GM12878 (cell line): ENCODE data around the gene NT5E. TPM values are rescaled to one million over a fixed set of nuclear protein-coding genes. Genes with fewer than 3 reads are reported as not detected.

Experiments
- ATAC-seq: fragments of 200-7000 bp; cut with Tn5 transposase; 3 replicates; pipeline ENCODE4 v1.9.1; 2020; ENCODE audit warnings: mild to moderate bottlenecking, moderate library complexity
- BruUV-seq: library from RNA; stranded (reverse); fragments of 400-500 nt; replicated peaks from 2 replicates; lab custom pipeline; 2021; lab: Mats Ljungman, UMichigan
- CTCF ChIA-PET: fragments of 300-600 bp; sonication (Branson Sonifier 250); formaldehyde crosslinking; extraction: SDS; loops from one replicate; lab custom pipeline; 2021; ENCODE audit warnings: inconsistent platforms; lab: Yijun Ruan, JAX
- POLR2A ChIA-PET: fragments of 350-600 bp; formaldehyde crosslinking; extraction: SDS; loops from one replicate; lab custom pipeline; 2021; ENCODE audit warnings: inconsistent platforms; lab: Charles Lee
- RAD21 ChIA-PET: fragments of 300-600 bp; sonication (Branson Sonifier 250); formaldehyde crosslinking; loops from one replicate; lab custom pipeline; 2023; ENCODE audit warnings: antibody characterized with exemption; ENCODE audit not compliant: unreplicated experiment; lab: Charles Lee
- SMC1A ChIA-PET: fragments of 300-600 bp; sonication (Branson Sonifier 250); formaldehyde crosslinking; loops from one replicate; lab custom pipeline; 2023; ENCODE audit not compliant: unreplicated experiment, uncharacterized antibody; lab: Charles Lee
- DNase-seq: peaks from one replicate; pipeline ENCODE4 v3.0.0-alpha.2; 2011; ENCODE audit warnings: low read depth, low spot score
- FAIRE-seq: peaks from 3 replicates; lab custom pipeline; 2011; peaks lifted over from hg19 to GRCh38; lab: Jason Lieb, UNC
- H2AFZ ChIP-seq: 2 replicates; pipeline ENCODE4 v1.6.0; 2011; ENCODE audit warnings: low read depth, low read length, control low read depth; ENCODE audit not compliant: control insufficient read depth
- H3K27ac ChIP-seq: 2 replicates; pipeline ENCODE4 v1.5.1; 2011; ENCODE audit warnings: control low read depth; ENCODE audit not compliant: control insufficient read depth, insufficient read depth
- H3K27me3 ChIP-seq, 2 experiments: replicated peaks in 1 of 2; 2 replicates each; pipeline versions ENCODE4 v1.6.0 to v1.6.1; 2011; ENCODE audit warnings: low read length in 1 of 2; ENCODE audit not compliant: control insufficient read depth in 2 of 2, insufficient read depth in 2 of 2
- H3K36me3 ChIP-seq, 2 experiments: 2 replicates each; pipeline ENCODE4 v1.5.1; 2011; ENCODE audit warnings: low read length in 1 of 2; ENCODE audit not compliant: control insufficient read depth in 2 of 2, insufficient read depth in 2 of 2
- H3K4me1 ChIP-seq: 2 replicates; pipeline ENCODE4 v1.6.1; 2011; ENCODE audit warnings: mild to moderate bottlenecking, low read length, moderate library complexity, mixed read lengths; ENCODE audit not compliant: control insufficient read depth, insufficient read depth
- H3K4me2 ChIP-seq: 2 replicates; pipeline ENCODE4 v1.6.0; 2011; ENCODE audit warnings: control low read depth; ENCODE audit not compliant: control insufficient read depth, insufficient read depth
- H3K4me3 ChIP-seq: fragments of 200-600 bp; sonication (generic); 2 replicates; pipeline ENCODE4 v1.5.1; 2016
- H3K79me2 ChIP-seq: 2 replicates; pipeline ENCODE4 v1.6.0; 2011; ENCODE audit warnings: low read length; ENCODE audit not compliant: control insufficient read depth, insufficient read depth
- H3K9ac ChIP-seq: 2 replicates; pipeline ENCODE4 v1.8.0; 2011; ENCODE audit warnings: low read length, control low read depth, mixed read lengths; ENCODE audit not compliant: control insufficient read depth, insufficient read depth
- H3K9me3 ChIP-seq: replicated peaks from 3 replicates; pipeline ENCODE4 v1.5.1; 2011; ENCODE audit warnings: mild to moderate bottlenecking, low read length; ENCODE audit not compliant: control insufficient read depth, insufficient read depth
- H4K20me1 ChIP-seq: 2 replicates; pipeline ENCODE4 v1.6.0; 2011; ENCODE audit not compliant: control insufficient read depth, insufficient read depth
- CEBPB ChIP-seq, 2 experiments: fragments of 150-350 bp in 1 of 2; IDR thresholded peaks; 2 replicates each; pipeline ENCODE4 v1.6.1; 2012 to 2014; ENCODE audit warnings: low read depth in 2 of 2, low read length in 2 of 2, borderline replicate concordance in 1 of 2, inconsistent platforms in 1 of 2
- GATAD2B ChIP-seq: fragments of 450-650 bp; conservative IDR thresholded peaks from 2 replicates; pipeline ENCODE4 v1.6.1; 2017; ENCODE audit warnings: low read depth, mild to moderate bottlenecking, moderate library complexity
- MEF2A ChIP-seq: IDR thresholded peaks from 2 replicates; pipeline ENCODE4 v1.6.1; 2011; ENCODE audit warnings: low read depth, mild to moderate bottlenecking, low read length, moderate library complexity; ENCODE audit not compliant: insufficient read depth
- MEF2B ChIP-seq: fragments of 450-650 bp; IDR thresholded peaks from 2 replicates; pipeline ENCODE4 v1.6.1; 2018; ENCODE audit warnings: mild to moderate bottlenecking, moderate library complexity; ENCODE audit not compliant: partially characterized antibody, poor library complexity, severe bottlenecking
- MXI1 ChIP-seq: fragments of 150-350 bp; IDR thresholded peaks from 2 replicates; pipeline ENCODE4 v1.6.1; 2011; ENCODE audit warnings: low read depth, mild to moderate bottlenecking, inconsistent platforms, low read length, improper control_type of control experiment
- NFYB ChIP-seq: IDR thresholded peaks from 2 replicates; pipeline ENCODE4 v1.6.1; 2011; ENCODE audit warnings: low read depth, mild to moderate bottlenecking, low read length, improper control_type of control experiment, moderate library complexity; ENCODE audit not compliant: insufficient read depth
- NR2C1 ChIP-seq: fragments of 450-650 bp; IDR thresholded peaks from 2 replicates; pipeline ENCODE4 v1.6.1; 2017; ENCODE audit warnings: antibody characterized with exemption, mild to moderate bottlenecking, moderate library complexity
- RUNX3 ChIP-seq: IDR thresholded peaks from 2 replicates; pipeline ENCODE4 v1.6.1; 2012; ENCODE audit warnings: low read length, inconsistent platforms
- TBL1XR1 ChIP-seq: IDR thresholded peaks from 2 replicates; pipeline ENCODE4 v1.6.1; 2012; ENCODE audit warnings: low read depth, low read length, improper control_type of control experiment
- TCF7 ChIP-seq: IDR thresholded peaks from 2 replicates; pipeline ENCODE4 v1.6.1; 2014; ENCODE audit warnings: antibody characterized with exemption, borderline replicate concordance
- YBX1 ChIP-seq: fragments of 450-650 bp; IDR thresholded peaks from 2 replicates; pipeline ENCODE4 v1.6.1; 2016; ENCODE audit warnings: antibody characterized with exemption
- ZZZ3 ChIP-seq: IDR thresholded peaks from 2 replicates; pipeline ENCODE4 v1.6.1; 2011; ENCODE audit warnings: low read depth; ENCODE audit not compliant: control insufficient read depth, insufficient read length
- WGBS: methylation state at CpG from one replicate; pipeline ENCODE4 v1.1.6; 2016; ENCODE audit warnings: low lambda C conversion rate; ENCODE audit not compliant: insufficient replicate concordance, insufficient coverage; ENCODE audit errors: missing lambda C conversion rate; 5-methylcytosine and 5-hydroxymethylcytosine counted together
- in situ Hi-C: fragments of 300-500 bp; cut with MboI; formaldehyde crosslinking; loops from 9 replicates; pipeline ENCODE4 v1.14.3; 2018; ENCODE audit warnings: mixed read lengths
- intact Hi-C: fragments of 100-400 bp; cut with micrococcal nuclease; formaldehyde crosslinking; loops from one replicate; pipeline ENCODE4 v1.14.2; 2022; ENCODE audit not compliant: unreplicated experiment
- polyA plus RNA-seq, 11 experiments: library from polyadenylated mRNA; depleted of rRNA in 4 of 11; unstranded in 6 of 11; stranded (reverse) in 5 of 11; fragments of >200 nt; fragmentation: Nextera tagmentation in 4 of 11; fragmentation: Illumina TruSeq in 1 of 11; extraction: Ambion mirVana in 4 of 11; extraction: Trizol in 1 of 11; gene quantifications; 1 replicate in 1 of 11; 2 replicates in 10 of 11; pipeline versions ENCODE4 v1.2.1 to v1.2.3, GENCODE V29; 2011 to 2016; ENCODE audit warnings: inconsistent platforms in 2 of 11, missing spikeins in 2 of 11, low read depth in 1 of 11
- total RNA-seq, 4 experiments: library from RNA; depleted of rRNA in 3 of 4; stranded (reverse); fragments of >200 nt in 3 of 4; fragmentation: Illumina TruSeq in 1 of 4; extraction: Trizol in 1 of 4; gene quantifications; 2 replicates each; pipeline versions ENCODE4 v1.2.1 to v1.2.3, GENCODE V29; 2013 to 2021
- TF ChIP-seq, protein P1 (sequence below): fragments of 150-350 bp; IDR thresholded peaks from 2 replicates; pipeline ENCODE4 v1.6.1; 2016; ENCODE audit warnings: low read depth, low read length
- TF ChIP-seq, protein P2 (sequence below): fragments of 450-650 bp; formaldehyde crosslinking; IDR thresholded peaks from 2 replicates; pipeline ENCODE4 v1.4.0; 2020; ENCODE audit warnings: mild to moderate bottlenecking, moderate library complexity
- TF ChIP-seq, protein P3 (sequence below): fragments of 450-650 bp; IDR thresholded peaks from 2 replicates; pipeline ENCODE4 v1.6.1; 2017; ENCODE audit warnings: borderline replicate concordance

NT5E gene
- total and polyA plus RNA-seq, 10 of the 15 experiments (the other 5 are each of a cell fraction or from before 2014, with no cell fraction given): 1.9 to 9.7 (median 7.3) TPM

DNA sequence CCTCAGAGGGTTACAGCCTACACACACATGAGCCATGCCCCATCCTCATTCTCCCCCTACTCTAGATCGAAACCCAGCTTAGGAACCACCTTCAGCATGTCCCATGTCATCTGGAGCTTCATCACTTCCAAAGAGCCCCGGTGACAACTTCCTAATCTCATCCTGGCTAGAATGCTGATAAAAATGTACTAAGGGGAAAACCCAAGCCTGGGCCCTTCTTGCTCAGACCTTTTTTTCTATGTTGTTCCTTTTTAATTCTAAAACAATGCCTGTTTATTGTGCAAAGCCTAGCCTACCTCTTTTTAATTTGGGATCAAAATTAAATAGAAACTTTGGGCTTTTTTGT is 44.1 kb upstream of the NT5E start (continued):
- no peak for TF ChIP-seq NFYB
- 0 out of 2 replicates have a peak, but pooled peaks have one; percentile 9 for TF ChIP-seq NR2C1
- TF ChIP-seq MEF2A: no peak
- TF ChIP-seq GATAD2B: 0 out of 2 replicates have a peak, but pooled peaks have one; percentile 10
- TF ChIP-seq TBL1XR1: no peak
- TF ChIP-seq, protein P1, sequence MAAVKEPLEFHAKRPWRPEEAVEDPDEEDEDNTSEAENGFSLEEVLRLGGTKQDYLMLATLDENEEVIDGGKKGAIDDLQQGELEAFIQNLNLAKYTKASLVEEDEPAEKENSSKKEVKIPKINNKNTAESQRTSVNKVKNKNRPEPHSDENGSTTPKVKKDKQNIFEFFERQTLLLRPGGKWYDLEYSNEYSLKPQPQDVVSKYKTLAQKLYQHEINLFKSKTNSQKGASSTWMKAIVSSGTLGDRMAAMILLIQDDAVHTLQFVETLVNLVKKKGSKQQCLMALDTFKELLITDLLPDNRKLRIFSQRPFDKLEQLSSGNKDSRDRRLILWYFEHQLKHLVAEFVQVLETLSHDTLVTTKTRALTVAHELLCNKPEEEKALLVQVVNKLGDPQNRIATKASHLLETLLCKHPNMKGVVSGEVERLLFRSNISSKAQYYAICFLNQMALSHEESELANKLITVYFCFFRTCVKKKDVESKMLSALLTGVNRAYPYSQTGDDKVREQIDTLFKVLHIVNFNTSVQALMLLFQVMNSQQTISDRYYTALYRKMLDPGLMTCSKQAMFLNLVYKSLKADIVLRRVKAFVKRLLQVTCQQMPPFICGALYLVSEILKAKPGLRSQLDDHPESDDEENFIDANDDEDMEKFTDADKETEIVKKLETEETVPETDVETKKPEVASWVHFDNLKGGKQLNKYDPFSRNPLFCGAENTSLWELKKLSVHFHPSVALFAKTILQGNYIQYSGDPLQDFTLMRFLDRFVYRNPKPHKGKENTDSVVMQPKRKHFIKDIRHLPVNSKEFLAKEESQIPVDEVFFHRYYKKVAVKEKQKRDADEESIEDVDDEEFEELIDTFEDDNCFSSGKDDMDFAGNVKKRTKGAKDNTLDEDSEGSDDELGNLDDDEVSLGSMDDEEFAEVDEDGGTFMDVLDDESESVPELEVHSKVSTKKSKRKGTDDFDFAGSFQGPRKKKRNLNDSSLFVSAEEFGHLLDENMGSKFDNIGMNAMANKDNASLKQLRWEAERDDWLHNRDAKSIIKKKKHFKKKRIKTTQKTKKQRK: no peak
- no peak for TF ChIP-seq TCF7

DNA sequence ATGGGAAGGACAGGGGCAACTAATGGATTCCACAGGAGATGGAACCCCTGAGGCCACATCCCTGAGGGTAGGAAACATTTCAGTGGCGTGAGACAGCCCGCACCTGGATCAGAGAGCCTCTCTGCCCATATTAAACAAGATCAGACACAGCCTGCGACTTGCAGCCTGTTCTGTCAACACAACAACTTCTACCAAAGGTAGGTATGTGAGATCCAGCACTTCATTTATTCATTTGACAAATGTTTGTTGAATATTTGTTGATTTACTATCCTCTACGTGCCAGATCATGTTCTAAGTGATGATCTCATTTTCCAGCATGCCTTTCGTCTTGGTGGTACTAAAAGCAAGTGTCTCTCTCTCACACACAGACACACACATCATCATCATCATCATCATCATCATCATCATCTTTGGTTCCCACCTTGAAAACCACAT is 43.2 kb upstream of the NT5E start:
- H3K4me2 ChIP-seq: no peak overlapping the region
- intact Hi-C loops: loop anchor here (5.0 kb wide), 1 partner anchor 34 kb away; no protein-coding TSS in a partner anchor
- SMC1A ChIA-PET: no interaction called here
- H3K79me2 ChIP-seq: no peaks in the 10 kb centered on the region
- RAD21 ChIA-PET: no interaction called here
- no peaks in the 10 kb centered on the region for H3K36me3 ChIP-seq
- peaks cover 17% of the 10 kb centered on the region for H3K4me1 ChIP-seq
- 41% methylated on average over 5 of the region's 5 CpGs for WGBS
- CTCF ChIA-PET: no interaction called here
- no peaks in the 10 kb centered on the region for H4K20me1 ChIP-seq
- H3K4me3 ChIP-seq: no peak overlapping the region
- DNase-seq (no peak), ATAC-seq (no peak), FAIRE-seq (no peak)
- no peaks in the 10 kb centered on the region for H3K27me3 ChIP-seq
- POLR2A ChIA-PET: no interaction called here
- no peaks in the 10 kb centered on the region for H3K9me3 ChIP-seq
- BruUV-seq: no TSS peak
- H3K9ac ChIP-seq: no peak overlapping the region
- no peak overlapping the region; the same call in 1 of the 2 replicates for H2AFZ ChIP-seq
- no peak overlapping the region for H3K27ac ChIP-seq
- in situ Hi-C loops: no loop called here
- TF ChIP-seq MEF2A (no peak), CEBPB (IDR thresholded peaks at IDR 0.05; ENCODE audit: borderline replicate concordance in 1 of 2, low read depth in 2 of 2, low read length in 2 of 2) (no peak), MXI1 (no peak), MEF2B (no peak), ZZZ3 (no peak), TCF7 (no peak), RUNX3 (no peak), YBX1 (no peak)
- TF ChIP-seq, protein P2, sequence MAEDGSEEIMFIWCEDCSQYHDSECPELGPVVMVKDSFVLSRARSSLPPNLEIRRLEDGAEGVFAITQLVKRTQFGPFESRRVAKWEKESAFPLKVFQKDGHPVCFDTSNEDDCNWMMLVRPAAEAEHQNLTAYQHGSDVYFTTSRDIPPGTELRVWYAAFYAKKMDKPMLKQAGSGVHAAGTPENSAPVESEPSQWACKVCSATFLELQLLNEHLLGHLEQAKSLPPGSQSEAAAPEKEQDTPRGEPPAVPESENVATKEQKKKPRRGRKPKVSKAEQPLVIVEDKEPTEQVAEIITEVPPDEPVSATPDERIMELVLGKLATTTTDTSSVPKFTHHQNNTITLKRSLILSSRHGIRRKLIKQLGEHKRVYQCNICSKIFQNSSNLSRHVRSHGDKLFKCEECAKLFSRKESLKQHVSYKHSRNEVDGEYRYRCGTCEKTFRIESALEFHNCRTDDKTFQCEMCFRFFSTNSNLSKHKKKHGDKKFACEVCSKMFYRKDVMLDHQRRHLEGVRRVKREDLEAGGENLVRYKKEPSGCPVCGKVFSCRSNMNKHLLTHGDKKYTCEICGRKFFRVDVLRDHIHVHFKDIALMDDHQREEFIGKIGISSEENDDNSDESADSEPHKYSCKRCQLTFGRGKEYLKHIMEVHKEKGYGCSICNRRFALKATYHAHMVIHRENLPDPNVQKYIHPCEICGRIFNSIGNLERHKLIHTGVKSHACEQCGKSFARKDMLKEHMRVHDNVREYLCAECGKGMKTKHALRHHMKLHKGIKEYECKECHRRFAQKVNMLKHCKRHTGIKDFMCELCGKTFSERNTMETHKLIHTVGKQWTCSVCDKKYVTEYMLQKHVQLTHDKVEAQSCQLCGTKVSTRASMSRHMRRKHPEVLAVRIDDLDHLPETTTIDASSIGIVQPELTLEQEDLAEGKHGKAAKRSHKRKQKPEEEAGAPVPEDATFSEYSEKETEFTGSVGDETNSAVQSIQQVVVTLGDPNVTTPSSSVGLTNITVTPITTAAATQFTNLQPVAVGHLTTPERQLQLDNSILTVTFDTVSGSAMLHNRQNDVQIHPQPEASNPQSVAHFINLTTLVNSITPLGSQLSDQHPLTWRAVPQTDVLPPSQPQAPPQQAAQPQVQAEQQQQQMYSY: no peak
- TF ChIP-seq, protein P3, sequence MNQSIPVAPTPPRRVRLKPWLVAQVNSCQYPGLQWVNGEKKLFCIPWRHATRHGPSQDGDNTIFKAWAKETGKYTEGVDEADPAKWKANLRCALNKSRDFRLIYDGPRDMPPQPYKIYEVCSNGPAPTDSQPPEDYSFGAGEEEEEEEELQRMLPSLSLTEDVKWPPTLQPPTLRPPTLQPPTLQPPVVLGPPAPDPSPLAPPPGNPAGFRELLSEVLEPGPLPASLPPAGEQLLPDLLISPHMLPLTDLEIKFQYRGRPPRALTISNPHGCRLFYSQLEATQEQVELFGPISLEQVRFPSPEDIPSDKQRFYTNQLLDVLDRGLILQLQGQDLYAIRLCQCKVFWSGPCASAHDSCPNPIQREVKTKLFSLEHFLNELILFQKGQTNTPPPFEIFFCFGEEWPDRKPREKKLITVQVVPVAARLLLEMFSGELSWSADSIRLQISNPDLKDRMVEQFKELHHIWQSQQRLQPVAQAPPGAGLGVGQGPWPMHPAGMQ: no peak
